ENCODE measurements around the gene STT3A. TPM values are rescaled to one million over a fixed set of nuclear protein-coding genes. Genes with fewer than 3 reads are reported as not detected.

STT3A gene
- total RNA-seq, 2 experiments from 2014 or later, result 87.9 to 172 TPM

- H3K36me3 ChIP-seq (ENCODE audit: insufficient read depth, low read length), result peaks cover 99% of the 10 kb centered on the region
- H4K20me1 ChIP-seq (ENCODE audit: insufficient read depth, low read length), result no peaks in the 10 kb centered on the region
- intact Hi-C loops (cut with micrococcal nuclease; ENCODE audit: unreplicated experiment), result no loop called here
- H3K27ac ChIP-seq (ENCODE audit: low read depth, low read length, poor library complexity, severe bottlenecking), result no peak overlapping the region
- no peak overlapping the region for H3K4me2 ChIP-seq (ENCODE audit: low read length)
- CTCF ChIA-PET (ENCODE audit: unreplicated experiment), result no interaction called here
- no peak overlapping the region for H3K4me3 ChIP-seq (ENCODE audit: low read depth, low read length, poor library complexity, severe bottlenecking)
- no TSS peak for BruUV-seq (replicated peaks)
- peaks cover 41% of the 10 kb centered on the region; the same call in 1 of the 2 replicates for H3K79me2 ChIP-seq (ENCODE audit: insufficient read depth, low read depth, low read length)
- H3K9me2 ChIP-seq (ENCODE audit: insufficient read depth, low read length), result no peaks in the 10 kb centered on the region
- H2AFZ ChIP-seq (ENCODE audit: low read length), result no peak overlapping the region
- peaks cover 16% of the 10 kb centered on the region; the same call in 1 of the 2 replicates for H3K9me3 ChIP-seq (ENCODE audit: low read length)
- TF ChIP-seq EZH2phosphoT487 (IDR thresholded peaks at IDR 0.05; ENCODE audit: borderline replicate concordance, low read depth, low read length), result no peak
- TF ChIP-seq CTCF (conservative IDR thresholded peaks at IDR 0.05; ENCODE audit: low read length), result no peak
- POLR2A ChIA-PET, result interaction anchor here (0.7 kb wide), 1 partner anchor 8 kb away, joined by 4 read pairs; no protein-coding TSS in a partner anchor
- no peaks in the 10 kb centered on the region for H3K4me1 ChIP-seq (ENCODE audit: insufficient read depth, low read length, poor library complexity, severe bottlenecking)
- DNase-seq (ENCODE audit: low spot score), result no peak
Observed at GRCh38 chr11:125663910-125664309, 71.3 kb downstream of the STT3A start.

- H3K36me3 ChIP-seq (ENCODE audit: insufficient read depth, low read length), result peaks cover 97% of the 10 kb centered on the region
- TF ChIP-seq CTCF (conservative IDR thresholded peaks at IDR 0.05; ENCODE audit: low read length), result no peak
- TF ChIP-seq EZH2phosphoT487 (IDR thresholded peaks at IDR 0.05; ENCODE audit: borderline replicate concordance, low read depth, low read length), result no peak
- H3K4me2 ChIP-seq (ENCODE audit: low read length), result no peak overlapping the region
- no peak overlapping the region for H3K27ac ChIP-seq (ENCODE audit: low read depth, low read length, poor library complexity, severe bottlenecking)
- H3K4me1 ChIP-seq (ENCODE audit: insufficient read depth, low read length, poor library complexity, severe bottlenecking), result no peaks in the 10 kb centered on the region
- intact Hi-C loops (cut with micrococcal nuclease; ENCODE audit: unreplicated experiment), result no loop called here
- H3K4me3 ChIP-seq (ENCODE audit: low read depth, low read length, poor library complexity, severe bottlenecking), result no peak overlapping the region
- peaks cover 16% of the 10 kb centered on the region; the same call in 1 of the 2 replicates for H3K9me3 ChIP-seq (ENCODE audit: low read length)
- BruUV-seq (replicated peaks), result no TSS peak
- no peak for DNase-seq (ENCODE audit: low spot score)
- no peaks in the 10 kb centered on the region for H4K20me1 ChIP-seq (ENCODE audit: insufficient read depth, low read length)
- ChIA-PET POLR2A (interaction anchor here (0.6 kb wide), 1 partner anchor 219 kb away, joined by 6 read pairs; no protein-coding TSS in a partner anchor), CTCF (ENCODE audit: unreplicated experiment) (no interaction called here)
- peaks cover 52% of the 10 kb centered on the region; the same call in 1 of the 2 replicates for H3K79me2 ChIP-seq (ENCODE audit: insufficient read depth, low read depth, low read length)
- H2AFZ ChIP-seq (ENCODE audit: low read length), result no peak overlapping the region
- H3K9me2 ChIP-seq (ENCODE audit: insufficient read depth, low read length), result no peaks in the 10 kb centered on the region
Observed at GRCh38 chr11:125667151-125667550, 74.5 kb downstream of the STT3A start.

GRCh38 chr11:125670172-125670571 lies 77.5 kb downstream of the STT3A start:
- Histone ChIP-seq H3K4me2 (ENCODE audit: low read length) (no peak overlapping the region), H3K36me3 (ENCODE audit: insufficient read depth, low read length) (peaks cover 96% of the 10 kb centered on the region), H3K9me3 (ENCODE audit: low read length) (peaks cover 5% of the 10 kb centered on the region; the same call in 1 of the 2 replicates), H3K4me1 (ENCODE audit: insufficient read depth, low read length, poor library complexity, severe bottlenecking) (no peaks in the 10 kb centered on the region), H3K27ac (ENCODE audit: low read depth, low read length, poor library complexity, severe bottlenecking) (no peak overlapping the region), H2AFZ (ENCODE audit: low read length) (no peak overlapping the region), H4K20me1 (ENCODE audit: insufficient read depth, low read length) (no peaks in the 10 kb centered on the region), H3K4me3 (ENCODE audit: low read depth, low read length, poor library complexity, severe bottlenecking) (no peak overlapping the region), H3K79me2 (ENCODE audit: insufficient read depth, low read depth, low read length) (peaks cover 34% of the 10 kb centered on the region; the same call in 1 of the 2 replicates), H3K9me2 (ENCODE audit: insufficient read depth, low read length) (no peaks in the 10 kb centered on the region)
- ChIA-PET POLR2A (no interaction called here), CTCF (ENCODE audit: unreplicated experiment) (no interaction called here)
- intact Hi-C loops (cut with micrococcal nuclease; ENCODE audit: unreplicated experiment), result no loop called here
- no TSS peak for BruUV-seq (replicated peaks)
- no peak for TF ChIP-seq EZH2phosphoT487 (IDR thresholded peaks at IDR 0.05; ENCODE audit: borderline replicate concordance, low read depth, low read length)
- TF ChIP-seq CTCF (conservative IDR thresholded peaks at IDR 0.05; ENCODE audit: low read length), result no peak
- no peak for DNase-seq (ENCODE audit: low spot score)
